HAP-1 (cell line): Measurements from ENCODE around the gene SRRM4.
"Not testable (repeated sequence)": the region's sequence is repeated elsewhere in the genome, so short reads cannot be mapped to it uniquely, and the experiment has no call there.

ENCODE experiments used
- DNase-seq, 2 experiments: peaks; one replicate each; pipeline ENCODE4 v3.0.0-alpha.2; 2016 to 2020; ENCODE audit warnings: low spot score in 2 of 2
- H3K27me3 ChIP-seq: fragments of 250-450 bp; sonication (Bioruptor Pico); 2 replicates; pipeline ENCODE4 v1.5.1; 2020; ENCODE audit warnings: low read depth, mild to moderate bottlenecking, moderate library complexity
- H3K36me3 ChIP-seq: fragments of 250-450 bp; sonication (Bioruptor Pico); replicated peaks from 2 replicates; pipeline ENCODE4 v1.5.1; 2020; ENCODE audit warnings: mild to moderate bottlenecking
- H3K4me1 ChIP-seq: fragments of 250-450 bp; sonication (Bioruptor Pico); 2 replicates; pipeline ENCODE4 v1.5.1; 2020; ENCODE audit warnings: mild to moderate bottlenecking
- H3K4me3 ChIP-seq: fragments of 250-450 bp; sonication (Bioruptor Pico); 2 replicates; pipeline ENCODE4 v1.5.1; 2020; ENCODE audit warnings: mild to moderate bottlenecking, moderate library complexity
- H3K9me3 ChIP-seq: fragments of 250-450 bp; sonication (Bioruptor Pico); 2 replicates; pipeline ENCODE4 v1.5.1; 2020; ENCODE audit warnings: mild to moderate bottlenecking, moderate library complexity
- in situ Hi-C: fragments of 300-500 bp; cut with MboI; formaldehyde crosslinking; loops from 3 replicates; pipeline ENCODE4 v1.14.3; 2020; ENCODE audit warnings: low sequenced_read_pairs, inconsistent platforms, mixed read lengths

Gene SRRM4

DNA sequence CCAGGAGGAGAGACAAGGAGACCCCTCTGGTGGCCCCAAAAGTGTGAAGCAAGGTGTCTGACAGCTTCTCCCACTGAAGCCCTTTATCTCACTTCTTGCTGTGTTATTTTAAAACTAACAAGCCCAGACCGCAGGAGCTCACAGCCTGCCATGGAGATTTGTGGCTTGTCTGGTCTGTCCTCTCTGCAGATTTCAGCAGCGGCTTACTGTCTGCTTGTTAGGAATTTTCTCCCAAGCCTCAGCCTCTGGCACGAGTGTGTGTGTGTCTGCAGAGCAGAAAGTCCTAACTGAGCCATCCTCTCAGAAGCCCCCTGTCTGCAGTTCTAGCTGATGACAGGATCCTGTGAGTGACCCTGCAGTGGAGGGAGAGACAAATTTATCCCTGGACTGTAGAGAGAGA, 109.5 kb downstream of the SRRM4 start:
- H3K9me3 ChIP-seq: no peaks in the 10 kb centered on the region
- H3K4me3 ChIP-seq: no peak overlapping the region
- DNase-seq: no peak
- no peaks in the 10 kb centered on the region for H3K4me1 ChIP-seq
- no peaks in the 10 kb centered on the region for H3K27me3 ChIP-seq
- in situ Hi-C loops: no loop called here
- H3K36me3 ChIP-seq: no peaks in the 10 kb centered on the region

DNA sequence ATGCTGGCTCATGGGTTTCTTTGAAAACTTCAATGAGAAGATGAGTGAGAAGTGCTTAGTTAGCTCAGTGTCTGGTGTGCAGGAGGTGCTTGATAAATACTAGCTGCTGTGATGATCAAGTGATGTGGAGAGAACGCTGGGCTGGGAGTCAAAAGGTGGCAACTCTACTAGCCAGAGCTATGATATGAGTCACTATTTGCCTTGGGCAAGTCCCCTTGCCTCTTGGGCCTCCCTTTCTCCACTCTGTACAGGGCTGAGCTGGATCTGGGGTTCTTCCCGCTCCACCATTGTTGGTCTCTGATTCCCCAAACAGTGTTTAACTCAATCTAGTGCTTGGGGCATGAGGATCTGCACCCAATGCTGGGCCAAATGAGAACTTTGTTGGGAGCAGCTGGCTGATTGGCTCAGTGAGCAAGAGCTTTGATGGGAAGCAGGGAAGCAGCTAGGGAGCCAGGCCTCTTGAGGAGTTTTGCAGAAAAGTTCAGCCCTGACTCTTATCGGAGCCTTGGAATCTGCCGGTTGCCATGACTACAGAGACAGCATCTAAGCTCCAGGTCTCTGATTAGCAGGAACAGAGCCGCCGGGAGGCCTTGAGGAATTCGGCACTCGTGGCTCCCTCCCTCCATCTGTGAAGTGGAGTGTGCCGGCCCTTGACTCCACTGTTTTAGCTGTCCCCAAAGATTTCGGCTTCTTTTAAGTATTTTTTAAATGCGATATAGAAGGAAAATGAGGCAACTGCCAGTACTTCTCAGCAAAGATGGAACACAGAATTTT, 115.3 kb downstream of the SRRM4 start:
- Histone ChIP-seq H3K27me3 (no peaks in the 10 kb centered on the region), H3K9me3 (no peaks in the 10 kb centered on the region), H3K4me3 (no peak overlapping the region), H3K36me3 (no peaks in the 10 kb centered on the region), H3K4me1 (no peaks in the 10 kb centered on the region)
- no peak for DNase-seq
- in situ Hi-C loops: no loop called here

GRCh38 chr12:119100933-119101332, 119.6 kb downstream of the SRRM4 start:
- Histone ChIP-seq H3K36me3 (no peaks in the 10 kb centered on the region), H3K9me3 (no peaks in the 10 kb centered on the region), H3K4me1 (no peaks in the 10 kb centered on the region), H3K4me3 (no peak overlapping the region), H3K27me3 (no peaks in the 10 kb centered on the region)
- DNase-seq: no peak
- in situ Hi-C loops: no loop called here

DNA sequence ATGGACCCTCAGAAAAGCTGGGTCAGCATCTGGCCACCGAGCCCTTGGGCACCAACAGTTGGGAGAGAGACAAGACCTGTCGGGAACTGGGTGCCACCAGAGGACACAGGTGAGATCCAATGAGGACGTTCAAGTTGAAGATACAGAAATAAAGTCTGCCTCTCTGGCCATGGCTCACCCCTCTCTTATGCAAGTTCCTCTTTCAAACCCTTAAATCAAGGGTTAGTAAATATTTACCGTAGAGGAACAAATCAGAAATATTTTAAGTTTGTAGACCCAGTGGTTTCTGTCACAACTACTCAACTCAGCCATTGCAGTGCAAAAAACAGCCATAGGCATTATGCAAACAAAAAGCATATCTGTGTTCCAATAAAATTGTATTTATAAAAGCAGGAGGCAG, 120.9 kb downstream of the SRRM4 start:
- Histone ChIP-seq H3K4me3 (no peak overlapping the region), H3K4me1 (no peaks in the 10 kb centered on the region), H3K36me3 (no peaks in the 10 kb centered on the region), H3K27me3 (no peaks in the 10 kb centered on the region), H3K9me3 (no peaks in the 10 kb centered on the region)
- in situ Hi-C loops: no loop called here
- DNase-seq: no peak

DNA sequence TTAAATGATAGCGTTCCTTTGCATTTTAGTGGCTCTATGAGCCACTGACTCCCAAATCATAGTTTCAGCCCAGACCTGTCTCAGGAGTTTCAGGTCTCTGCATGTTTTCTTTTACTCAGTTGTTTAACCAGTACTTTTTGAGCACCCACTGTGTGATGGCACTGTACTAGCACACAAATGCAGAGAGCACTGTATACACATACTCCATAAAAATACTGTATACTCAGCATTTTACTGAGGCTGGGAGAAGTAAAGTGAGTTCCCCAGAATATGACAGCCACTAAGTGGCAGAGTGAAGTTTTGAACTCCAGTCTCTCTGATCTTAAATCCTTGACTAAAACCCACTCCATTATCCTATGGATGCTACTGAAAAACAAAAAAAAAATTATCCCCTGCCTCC, 121.4 kb downstream of the SRRM4 start:
- no peaks in the 10 kb centered on the region for H3K36me3 ChIP-seq
- no peak for DNase-seq
- in situ Hi-C loops: no loop called here

DNA sequence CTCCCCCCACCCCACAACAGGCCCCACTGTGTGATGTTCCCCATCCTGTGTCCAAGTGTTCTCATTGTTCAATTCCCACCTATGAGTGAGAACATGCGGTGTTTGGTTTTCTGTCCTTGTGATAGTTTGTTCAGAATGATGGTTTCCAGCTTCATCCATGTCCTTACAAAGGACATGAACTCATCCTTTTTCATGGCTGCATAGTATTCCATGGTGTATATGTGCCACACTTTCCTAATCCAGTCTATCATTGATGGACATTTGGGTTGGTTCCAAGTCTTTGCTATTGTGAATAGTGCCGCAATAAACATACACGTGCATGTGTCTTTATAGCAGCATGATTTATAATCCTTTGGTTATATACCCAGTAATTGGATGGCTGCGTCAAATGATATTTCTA, 123.6 kb downstream of the SRRM4 start:
- DNase-seq, H3K27me3 ChIP-seq, H3K9me3 ChIP-seq, H3K4me3 ChIP-seq, H3K36me3 ChIP-seq, in situ Hi-C loops, H3K4me1 ChIP-seq: not testable (repeated sequence)

More for the DNA sequence above, 121.4 kb downstream of the SRRM4 start:
- no peaks in the 10 kb centered on the region for H3K9me3 ChIP-seq
- H3K4me3 ChIP-seq: no peak overlapping the region
- H3K27me3 ChIP-seq: no peaks in the 10 kb centered on the region
- H3K4me1 ChIP-seq: no peaks in the 10 kb centered on the region

GRCh38 chr12:119113496-119113986, 132.2 kb downstream of the SRRM4 start:
- Histone ChIP-seq H3K4me1 (no peaks in the 10 kb centered on the region), H3K27me3 (no peaks in the 10 kb centered on the region), H3K36me3 (no peaks in the 10 kb centered on the region), H3K4me3 (no peak overlapping the region), H3K9me3 (no peaks in the 10 kb centered on the region)
- in situ Hi-C loops: no loop called here
- no peak for DNase-seq

DNA sequence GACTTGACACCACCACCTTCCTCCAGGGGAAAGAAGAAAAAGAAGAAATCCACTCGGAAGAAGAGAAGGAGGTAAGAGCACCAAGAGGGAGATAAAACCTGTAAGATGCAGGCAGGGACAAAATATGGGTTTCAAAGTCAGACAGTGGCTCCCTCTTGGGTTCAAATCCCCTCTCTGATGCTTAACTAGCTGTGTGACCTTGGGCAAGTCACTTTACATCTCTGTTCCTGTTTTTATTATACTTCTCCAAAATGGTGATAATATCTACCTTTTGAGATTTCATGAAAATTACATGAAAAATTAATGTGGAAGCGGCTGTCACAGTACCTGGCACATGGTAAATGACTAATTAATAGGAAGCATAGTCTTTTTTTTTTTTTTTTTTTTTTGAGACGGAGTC, 133.0 kb downstream of the SRRM4 start:
- Histone ChIP-seq H3K4me1 (no peaks in the 10 kb centered on the region), H3K27me3 (no peaks in the 10 kb centered on the region), H3K9me3 (no peaks in the 10 kb centered on the region), H3K4me3 (no peak overlapping the region), H3K36me3 (no peaks in the 10 kb centered on the region)
- in situ Hi-C loops: no loop called here
- DNase-seq: no peak

DNA sequence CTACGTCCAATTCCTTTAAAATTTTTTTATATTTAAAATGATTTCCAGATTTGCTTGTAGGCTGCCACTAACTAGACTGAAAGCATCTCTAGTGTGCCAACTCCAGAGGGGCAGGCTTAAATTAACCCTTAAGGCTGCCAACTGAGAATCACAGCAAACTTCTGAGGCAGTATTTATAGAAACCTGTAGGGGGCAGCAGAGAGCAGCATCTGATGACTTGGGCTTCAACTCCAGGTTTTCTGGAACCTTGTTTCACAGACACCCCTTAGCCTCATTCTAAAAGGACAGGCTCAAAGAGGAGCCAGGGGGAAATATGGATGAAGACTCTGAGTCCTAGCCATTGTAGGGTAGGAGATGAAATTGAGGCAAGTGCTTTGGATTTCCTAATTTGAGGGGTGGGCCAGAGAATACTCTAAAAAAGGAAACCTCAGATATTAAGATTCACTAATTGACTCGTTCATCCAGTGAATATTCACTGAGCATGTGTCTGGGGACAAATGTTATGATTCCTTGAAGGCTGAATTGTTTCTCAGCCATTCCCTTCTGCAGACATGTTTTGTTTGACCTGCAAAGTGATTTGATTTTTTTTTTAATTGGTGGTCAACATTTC, 134.1 kb downstream of the SRRM4 start:
- Histone ChIP-seq H3K36me3 (no peaks in the 10 kb centered on the region), H3K9me3 (no peaks in the 10 kb centered on the region), H3K4me1 (no peaks in the 10 kb centered on the region), H3K4me3 (no peak overlapping the region), H3K27me3 (no peaks in the 10 kb centered on the region)
- peak; percentile 22 to 62 for DNase-seq
- in situ Hi-C loops: no loop called here

DNA sequence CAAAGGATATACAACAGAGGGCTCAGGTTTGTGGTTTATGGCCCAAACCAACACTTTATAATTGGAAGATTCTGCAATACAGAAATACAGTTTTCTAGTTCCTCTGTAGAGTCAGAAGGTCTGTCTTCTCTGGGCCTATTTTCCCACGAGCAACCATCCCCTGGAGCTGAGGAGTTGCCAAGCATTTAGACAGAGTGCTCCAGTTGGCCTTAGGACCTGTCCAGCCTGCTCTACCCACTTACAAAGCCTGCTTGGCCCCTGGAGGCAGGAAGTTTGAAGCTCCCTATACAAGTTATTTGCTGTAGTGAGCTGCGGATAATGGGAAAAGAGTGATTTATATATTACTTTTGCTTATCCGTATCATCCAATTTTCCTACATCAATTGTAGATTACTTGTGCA, 136.6 kb downstream of the SRRM4 start:
- in situ Hi-C loops: no loop called here
- no peaks in the 10 kb centered on the region for H3K4me1 ChIP-seq
- no peaks in the 10 kb centered on the region for H3K9me3 ChIP-seq
- no peaks in the 10 kb centered on the region for H3K27me3 ChIP-seq
- DNase-seq: no peak
- no peak overlapping the region for H3K4me3 ChIP-seq
- H3K36me3 ChIP-seq: no peaks in the 10 kb centered on the region

GRCh38 chr12:119118625-119119024, 137.3 kb downstream of the SRRM4 start:
- DNase-seq: no peak
- no peaks in the 10 kb centered on the region for H3K4me1 ChIP-seq
- no peaks in the 10 kb centered on the region for H3K27me3 ChIP-seq
- in situ Hi-C loops: no loop called here
- no peaks in the 10 kb centered on the region for H3K9me3 ChIP-seq
- H3K4me3 ChIP-seq: no peak overlapping the region
- H3K36me3 ChIP-seq: no peaks in the 10 kb centered on the region

DNA sequence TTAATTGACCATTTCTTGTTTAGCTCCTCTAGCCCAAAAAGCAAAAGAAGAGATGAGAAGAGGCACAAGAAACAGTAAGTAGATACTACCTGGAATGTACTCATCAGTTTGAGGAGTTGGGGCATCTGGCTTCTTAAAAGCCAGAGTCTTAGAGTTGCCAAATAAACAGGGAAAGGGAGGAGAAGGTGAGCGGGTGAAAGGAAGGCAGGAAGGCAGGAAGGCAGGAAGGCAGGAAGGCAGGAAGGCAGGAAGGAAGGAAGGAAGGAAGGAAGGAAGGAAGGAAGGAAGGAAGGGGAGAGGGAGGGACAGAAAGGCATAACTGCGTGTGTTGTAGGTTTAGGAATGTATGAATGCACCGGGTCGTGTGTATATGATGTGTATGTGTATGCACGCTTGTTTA, 140.7 kb downstream of the SRRM4 start:
- no peak overlapping the region for H3K4me3 ChIP-seq
- no peaks in the 10 kb centered on the region for H3K4me1 ChIP-seq
- no peaks in the 10 kb centered on the region for H3K27me3 ChIP-seq
- no peaks in the 10 kb centered on the region for H3K36me3 ChIP-seq
- H3K9me3 ChIP-seq: no peaks in the 10 kb centered on the region
- in situ Hi-C loops: no loop called here
- DNase-seq: no peak

DNA sequence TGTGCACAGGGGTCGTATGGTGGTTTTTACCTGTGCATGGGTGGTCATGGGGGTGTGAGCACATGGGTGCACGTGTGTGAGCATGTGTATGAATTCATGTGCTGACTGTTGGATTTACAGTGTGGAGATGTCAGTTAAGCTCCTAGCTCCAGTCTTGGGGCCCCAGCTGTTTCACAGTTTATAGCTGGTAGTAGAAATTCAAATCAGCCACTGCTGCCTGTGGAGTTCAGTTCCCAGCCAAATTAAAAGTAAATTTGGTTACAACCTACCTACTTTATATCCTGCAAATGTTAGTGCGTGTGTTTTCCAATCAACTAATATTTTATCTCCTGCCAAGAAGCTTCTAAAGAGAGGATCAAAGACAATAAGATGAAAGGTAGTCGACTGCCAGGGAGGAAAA, 141.4 kb downstream of the SRRM4 start:
- Histone ChIP-seq H3K27me3 (no peaks in the 10 kb centered on the region), H3K9me3 (no peaks in the 10 kb centered on the region), H3K36me3 (no peaks in the 10 kb centered on the region), H3K4me1 (no peaks in the 10 kb centered on the region), H3K4me3 (no peak overlapping the region)
- no peak for DNase-seq
- in situ Hi-C loops: no loop called here

DNA sequence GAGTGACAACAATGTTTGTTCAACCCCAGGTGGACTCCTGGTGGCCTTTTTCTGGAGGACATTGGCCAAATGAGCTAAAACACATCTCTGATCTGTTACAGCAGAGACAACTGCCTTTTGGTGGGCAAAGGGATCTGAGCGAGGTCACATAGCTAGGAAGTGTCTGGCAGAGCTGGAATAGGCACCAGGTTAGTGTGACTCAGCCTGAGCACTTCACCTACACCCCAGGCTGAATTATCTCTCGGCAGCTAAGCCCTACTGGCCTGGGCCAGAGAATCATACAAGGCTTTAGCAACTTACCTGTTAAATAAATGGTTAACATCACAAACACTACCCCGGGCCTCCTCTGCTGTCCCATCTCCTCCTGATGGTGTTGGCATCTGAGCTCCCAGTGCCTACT, 147.2 kb downstream of the SRRM4 start:
- DNase-seq: no peak
- in situ Hi-C loops: no loop called here
- no peaks in the 10 kb centered on the region for H3K36me3 ChIP-seq
- H3K27me3 ChIP-seq: no peaks in the 10 kb centered on the region
- no peaks in the 10 kb centered on the region for H3K4me1 ChIP-seq
- H3K9me3 ChIP-seq: no peaks in the 10 kb centered on the region
- H3K4me3 ChIP-seq: no peak overlapping the region
